UCSD-AML1 (cell line): Measurements from ENCODE around the gene ACSL4.
"Not testable (repeated sequence)": the region's sequence is repeated elsewhere in the genome, so short reads cannot be mapped to it uniquely, and the experiment has no call there.

ENCODE experiments used
- DNase-seq: peaks from one replicate; lab custom pipeline; 2025; ENCODE audit not compliant: unreplicated experiment; lab: John Stamatoyannopoulos, UW

Gene ACSL4

GRCh38 chrX:109672239-109672638 lies 60.8 kb downstream of the ACSL4 start:
- DNase-seq = no peak

- not testable (repeated sequence) for DNase-seq
These were observed 61.9 kb downstream of the ACSL4 start for GRCh38 chrX:109671170-109671569.

- DNase-seq = no peak
These were observed 65.1 kb downstream of the ACSL4 start for GRCh38 chrX:109667986-109668385.

- no peak for DNase-seq
These were observed 72.5 kb downstream of the ACSL4 start for GRCh38 chrX:109660435-109661143.

- DNase-seq = no peak
These were observed 74.7 kb downstream of the ACSL4 start for GRCh38 chrX:109658391-109658790.

- DNase-seq = not testable (repeated sequence)
These were observed 75.7 kb downstream of the ACSL4 start for GRCh38 chrX:109657364-109657763.

- DNase-seq = no peak
These were observed 76.3 kb downstream of the ACSL4 start for GRCh38 chrX:109656774-109657173.

GRCh38 chrX:109655502-109656201 lies 77.4 kb downstream of the ACSL4 start:
- no peak for DNase-seq

GRCh38 chrX:109654516-109655109 lies 78.4 kb downstream of the ACSL4 start:
- no peak for DNase-seq

GRCh38 chrX:109644671-109645070 lies 88.4 kb downstream of the ACSL4 start:
- not testable (repeated sequence) for DNase-seq

- DNase-seq = no peak
These were observed 89.4 kb downstream of the ACSL4 start for GRCh38 chrX:109643687-109644086.

GRCh38 chrX:109638158-109638557 lies 94.9 kb downstream of the ACSL4 start:
- no peak for DNase-seq

- not testable (repeated sequence) for DNase-seq
These were observed 95.6 kb downstream of the ACSL4 start for GRCh38 chrX:109637477-109637876.

GRCh38 chrX:109635146-109635545 lies 97.9 kb downstream of the ACSL4 start:
- no peak for DNase-seq

- DNase-seq = no peak
These were observed 100.1 kb downstream of the ACSL4 start for GRCh38 chrX:109632906-109633504.

- DNase-seq = no peak
These were observed 103.7 kb downstream of the ACSL4 start for GRCh38 chrX:109629310-109629709.

GRCh38 chrX:109626637-109627036 lies 106.4 kb downstream of the ACSL4 start:
- DNase-seq = no peak

- DNase-seq = no peak
These were observed 108.1 kb downstream of the ACSL4 start, which contains the start of gene KCNE5 for GRCh38 chrX:109624641-109625616. Gene KCNE5, minus strand, starts transcription at chrX:109625172. Its CDS starts 152 bp downstream, at chrX:109625020.

- no peak for DNase-seq
These were observed 109.1 kb downstream of the ACSL4 start for GRCh38 chrX:109623997-109624396.

GRCh38 chrX:109622270-109622669 lies 110.8 kb downstream of the ACSL4 start:
- DNase-seq = no peak
